HG03066 (cell line): ENCODE measurements around the gene CHPF.
A peak's percentile ranks its signal among the peaks of the same experiment; 100 is the strongest.

Source experiments
- ATAC-seq: cut with Tn5 transposase; IDR thresholded peaks from one replicate; pipeline ENCODE4 v1.9.1; 2021; ENCODE audit warnings: low read depth; ENCODE audit not compliant: unreplicated experiment

Gene CHPF

GRCh38 chr2:219499555-219499954, 44.1 kb downstream of the CHPF start:
- no peak for ATAC-seq

GRCh38 chr2:219499058-219499307, 44.6 kb downstream of the CHPF start:
- no peak for ATAC-seq

GRCh38 chr2:219498280-219499057, 45.1 kb downstream of the CHPF start, which contains the start of gene GMPPA:
GMPPA (plus strand) TSS chr2:219498891; CDS start chr2:219499976, 1,085 bp downstream.
- peak; percentile 88 for ATAC-seq

GRCh38 chr2:219497495-219498279, 45.9 kb downstream of the CHPF start:
- ATAC-seq: peak; percentile 23

- ATAC-seq: no peak
Observed at GRCh38 chr2:219496825-219497494, 46.6 kb downstream of the CHPF start.

- no peak for ATAC-seq
Observed at GRCh38 chr2:219496247-219496824, 47.3 kb downstream of the CHPF start.

- ATAC-seq: peak; percentile 23
Observed at GRCh38 chr2:219495531-219496122, 48.0 kb downstream of the CHPF start.

- ATAC-seq: no peak
Observed at GRCh38 chr2:219494952-219495530, 48.6 kb downstream of the CHPF start.

- ATAC-seq: no peak
Observed at GRCh38 chr2:219493086-219493485, 50.5 kb downstream of the CHPF start.

- no peak for ATAC-seq
Observed at GRCh38 chr2:219492575-219492974, 51.0 kb downstream of the CHPF start.

- ATAC-seq: no peak
Observed at GRCh38 chr2:219491278-219491963, 52.2 kb downstream of the CHPF start.

- ATAC-seq: no peak
Observed at GRCh38 chr2:219490600-219491130, 52.9 kb downstream of the CHPF start.

GRCh38 chr2:219490186-219490585, 53.4 kb downstream of the CHPF start:
- ATAC-seq: no peak

GRCh38 chr2:219489315-219489714, 54.3 kb downstream of the CHPF start:
- no peak for ATAC-seq
